Thyroid gland (tissue), 4 donors: Measurements from ENCODE around the gene PARP11.

Experiments
- POLR2A ChIP-seq, 2 donors: fragments of 450-650 bp; IDR thresholded peaks; one replicate each; pipeline ENCODE4 v1.6.1; 2017; ENCODE audit warnings: antibody characterized with exemption in 2 of 2, mild to moderate bottlenecking in 2 of 2, moderate library complexity in 1 of 2
- TF ChIP-seq, protein P1 (sequence below), 6 experiments: fragments of 200-600 bp in 3 of 6; fragments of 450-650 bp in 3 of 6; sonication (generic) in 3 of 6; IDR thresholded peaks; one replicate each; pipeline ENCODE4 v1.5.1; 2016 to 2019; ENCODE audit warnings: antibody characterized with exemption in 6 of 6, mild to moderate bottlenecking in 2 of 6, inconsistent platforms in 1 of 6, moderate library complexity in 1 of 6

DNA sequence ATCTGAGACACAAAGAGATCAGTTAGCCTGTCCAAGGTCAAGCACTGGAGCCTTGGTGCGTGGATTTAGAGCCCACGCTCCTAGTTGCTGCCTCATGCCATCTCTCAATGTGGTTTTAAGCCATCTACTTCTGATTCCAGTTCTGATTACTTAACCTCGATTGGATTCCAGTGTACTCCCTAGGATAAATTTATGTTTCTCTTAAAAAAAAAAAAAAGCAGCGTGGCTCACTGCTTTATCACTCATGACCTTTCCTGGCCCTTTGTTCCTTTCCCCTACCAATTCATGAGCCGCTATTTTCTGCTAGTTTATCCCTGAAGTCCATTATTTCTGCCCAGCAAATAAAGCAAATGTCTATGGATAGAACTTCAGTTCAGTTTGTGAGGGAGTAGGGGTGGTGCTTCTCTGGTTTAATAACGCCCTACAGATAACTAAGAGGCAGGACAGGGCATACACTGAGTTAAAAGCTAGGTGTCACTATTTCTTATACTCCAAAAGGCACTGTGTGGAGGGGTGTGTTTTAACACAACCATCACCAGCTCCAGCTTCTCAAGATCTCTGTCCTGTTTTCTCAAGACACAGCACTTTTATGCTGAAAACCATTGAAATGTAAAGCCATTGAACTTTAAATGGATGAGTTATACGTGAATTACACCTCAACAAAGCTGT, 9.8 kb upstream of the PARP11 start:
- no peak for TF ChIP-seq POLR2A (IDR thresholded peaks at IDR 0.05)
- TF ChIP-seq, protein P1, sequence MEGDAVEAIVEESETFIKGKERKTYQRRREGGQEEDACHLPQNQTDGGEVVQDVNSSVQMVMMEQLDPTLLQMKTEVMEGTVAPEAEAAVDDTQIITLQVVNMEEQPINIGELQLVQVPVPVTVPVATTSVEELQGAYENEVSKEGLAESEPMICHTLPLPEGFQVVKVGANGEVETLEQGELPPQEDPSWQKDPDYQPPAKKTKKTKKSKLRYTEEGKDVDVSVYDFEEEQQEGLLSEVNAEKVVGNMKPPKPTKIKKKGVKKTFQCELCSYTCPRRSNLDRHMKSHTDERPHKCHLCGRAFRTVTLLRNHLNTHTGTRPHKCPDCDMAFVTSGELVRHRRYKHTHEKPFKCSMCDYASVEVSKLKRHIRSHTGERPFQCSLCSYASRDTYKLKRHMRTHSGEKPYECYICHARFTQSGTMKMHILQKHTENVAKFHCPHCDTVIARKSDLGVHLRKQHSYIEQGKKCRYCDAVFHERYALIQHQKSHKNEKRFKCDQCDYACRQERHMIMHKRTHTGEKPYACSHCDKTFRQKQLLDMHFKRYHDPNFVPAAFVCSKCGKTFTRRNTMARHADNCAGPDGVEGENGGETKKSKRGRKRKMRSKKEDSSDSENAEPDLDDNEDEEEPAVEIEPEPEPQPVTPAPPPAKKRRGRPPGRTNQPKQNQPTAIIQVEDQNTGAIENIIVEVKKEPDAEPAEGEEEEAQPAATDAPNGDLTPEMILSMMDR (IDR thresholded peaks at IDR 0.05): peak in 2 of 6 experiments; percentile 16 to 24
